Measurements from ENCODE around the gene HIBCH. TPM values are rescaled to one million over a fixed set of nuclear protein-coding genes. Genes with fewer than 3 reads are reported as not detected.
"Not testable (repeated sequence)": the region's sequence is repeated elsewhere in the genome, so short reads cannot be mapped to it uniquely, and the experiment has no call there.

The HIBCH gene
- polyA plus RNA-seq, 10 donors = 23.9 to 42.9 (median 32.7) TPM

DNA sequence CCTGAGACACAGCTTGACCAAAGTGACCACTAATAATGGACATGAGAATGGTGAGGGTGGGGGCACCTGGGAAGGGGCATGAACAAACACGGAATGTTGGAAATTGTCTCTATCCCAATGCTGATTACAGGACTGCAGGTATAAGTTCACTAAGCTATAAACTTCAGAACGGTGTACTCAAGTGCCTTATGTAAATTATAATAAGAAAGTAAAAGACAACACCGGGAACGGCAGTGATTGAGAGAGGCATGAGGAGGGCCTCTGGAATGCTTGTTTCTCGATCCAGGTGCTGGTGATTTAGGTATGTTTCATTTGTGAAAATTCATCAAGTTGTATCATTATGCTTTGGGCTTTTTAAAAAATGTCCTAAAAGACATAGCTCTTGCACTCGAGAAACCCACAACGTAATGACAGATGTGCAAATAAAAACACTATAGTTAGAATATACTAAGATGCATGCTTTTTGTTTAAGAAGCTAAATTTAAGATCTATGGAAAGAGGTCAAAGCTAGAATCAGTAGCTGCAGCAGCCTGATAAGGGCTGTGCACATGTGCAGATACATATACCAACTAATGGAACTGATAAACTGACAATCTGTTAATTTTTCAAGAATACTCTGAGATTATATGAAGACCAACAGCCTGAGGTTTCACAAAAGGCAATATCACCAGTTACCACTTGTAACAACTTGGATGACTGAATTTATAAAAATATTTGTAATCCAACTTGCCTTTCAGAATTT lies 7.6 kb downstream of the HIBCH start:
- DNase-seq = no peak

DNA sequence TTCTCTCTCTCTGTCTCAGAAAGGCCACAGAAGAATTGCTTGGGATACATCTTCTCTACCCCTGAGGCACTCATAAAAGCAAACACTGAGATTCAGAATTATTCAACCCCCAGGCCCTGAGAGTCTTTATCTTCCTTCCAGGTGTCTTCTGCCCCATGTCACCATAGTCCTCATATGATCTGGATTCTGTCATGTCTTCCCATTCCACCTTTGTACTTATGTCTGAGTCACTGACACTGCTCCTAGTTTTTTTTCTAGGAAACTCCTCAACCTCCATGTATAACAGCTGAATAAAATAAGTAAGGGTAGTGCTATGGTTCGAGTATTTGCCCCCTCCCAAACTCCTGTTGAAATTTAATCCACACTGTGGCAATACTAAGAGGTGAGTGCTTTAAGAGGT lies 11.6 kb downstream of the HIBCH start:
- no peak for DNase-seq

DNA sequence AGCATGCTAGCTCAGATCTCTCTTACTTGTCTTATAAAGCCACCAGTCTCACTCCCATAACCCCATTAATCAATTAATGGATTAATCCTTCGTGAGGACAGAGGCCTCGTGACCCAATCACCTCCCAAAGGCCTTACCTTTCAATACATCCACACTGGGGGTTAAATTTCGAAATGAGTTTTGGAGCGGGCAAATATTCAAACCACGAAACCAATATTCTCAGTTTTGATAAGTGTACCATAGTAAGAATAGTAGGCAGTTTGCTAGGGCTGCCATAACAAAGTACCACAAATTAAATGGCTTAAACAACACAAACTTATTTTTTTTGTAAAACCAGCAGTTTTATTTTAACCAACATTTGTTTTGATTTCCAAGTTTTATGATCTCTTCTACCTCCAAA lies 15.2 kb downstream of the HIBCH start:
- DNase-seq = no peak

DNA sequence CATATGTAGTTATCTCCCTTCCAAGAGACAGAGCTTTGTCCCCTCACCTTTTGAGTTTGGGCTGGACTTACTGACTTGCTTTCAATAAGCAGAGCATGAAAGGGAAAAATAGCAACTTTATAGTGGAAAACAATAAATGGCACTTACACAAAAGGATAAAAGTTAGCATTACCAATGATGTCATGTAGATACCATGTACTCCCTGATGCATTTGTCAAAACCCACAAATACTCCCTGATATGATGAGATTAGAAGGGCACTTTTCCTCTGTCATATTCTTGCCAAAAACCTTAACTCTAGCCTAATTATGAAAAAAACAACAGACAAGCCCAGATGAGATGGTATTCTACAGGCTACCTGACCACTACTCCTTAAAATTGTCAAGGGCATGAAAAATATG lies 16.0 kb downstream of the HIBCH start:
- no peak for DNase-seq

DNA sequence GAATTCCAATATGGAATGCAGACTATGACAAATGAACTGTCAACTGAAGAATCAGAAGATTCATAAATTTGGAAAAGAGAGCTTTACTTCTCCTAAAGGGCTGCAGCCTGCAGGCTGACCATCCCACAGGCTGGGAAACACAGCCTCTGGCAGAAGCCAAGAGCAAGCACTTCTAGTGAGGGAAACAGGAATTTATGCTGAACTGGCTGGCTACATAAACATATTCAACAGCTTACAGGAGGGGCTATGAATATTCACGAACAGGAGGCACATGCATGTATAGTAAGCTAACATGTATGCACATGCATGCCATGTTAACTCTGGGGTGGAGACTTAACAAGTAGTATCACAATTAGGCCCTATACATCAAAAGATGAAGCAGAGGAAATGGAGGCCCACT lies 17.6 kb downstream of the HIBCH start:
- no peak for DNase-seq

DNA sequence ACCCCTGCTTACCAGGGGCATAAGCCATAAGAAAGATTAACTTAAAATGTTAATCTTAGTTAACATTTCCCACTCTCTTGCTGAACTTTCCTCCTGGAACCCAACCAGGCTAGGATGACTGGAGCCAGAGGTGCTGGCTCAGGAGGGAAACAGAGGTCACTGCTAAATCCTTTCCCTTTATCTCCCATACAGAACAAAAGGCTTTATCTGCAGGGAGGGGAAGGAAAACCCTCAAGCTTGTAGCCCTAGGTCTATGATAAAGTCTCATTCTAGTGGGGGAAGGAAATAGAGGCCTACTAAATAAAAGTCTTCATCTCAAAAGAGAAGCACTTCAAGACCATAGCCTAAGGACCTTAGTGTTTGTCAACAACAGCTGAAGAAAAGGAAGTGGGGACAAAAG lies 18.6 kb downstream of the HIBCH start:
- no peak for DNase-seq

DNA sequence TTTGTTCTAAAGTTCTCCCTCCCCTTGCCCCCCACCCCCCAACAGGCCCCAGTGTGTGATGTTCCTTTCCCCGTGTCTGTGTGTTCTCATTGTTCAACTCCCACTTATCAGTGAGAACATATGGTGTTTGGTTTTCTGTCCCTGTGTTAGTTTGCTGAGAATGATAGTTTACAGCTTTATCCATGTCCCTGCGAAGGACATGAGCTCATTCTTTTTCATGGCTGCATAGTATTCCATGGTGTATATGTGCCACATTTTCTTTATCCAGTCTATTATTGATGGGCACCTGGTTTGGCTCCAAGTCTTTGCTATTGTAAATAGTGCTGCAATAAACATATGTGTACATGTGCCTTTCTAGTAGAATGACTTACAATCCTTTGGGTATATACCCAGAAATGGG lies 21.7 kb downstream of the HIBCH start:
- DNase-seq = not testable (repeated sequence)

DNA sequence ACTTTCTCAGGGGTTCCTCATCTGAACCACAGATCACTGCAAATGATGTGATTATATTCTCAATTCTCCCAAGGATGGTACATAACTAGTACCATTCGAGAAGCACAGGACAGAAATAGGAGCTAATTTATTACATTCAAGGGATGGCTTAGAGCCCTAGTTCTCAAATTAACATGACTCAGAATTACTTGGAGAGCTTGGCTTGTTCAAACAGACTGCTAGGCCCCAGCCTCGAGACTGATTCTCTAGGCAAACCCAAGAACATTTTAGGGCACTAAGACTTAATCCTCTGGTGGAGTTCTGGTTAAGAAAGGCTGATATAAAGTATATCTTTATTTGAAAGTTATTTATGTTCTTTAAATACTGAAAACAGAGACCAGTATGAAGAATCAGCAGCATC lies 35.8 kb downstream of the HIBCH start:
- DNase-seq = no peak

DNA sequence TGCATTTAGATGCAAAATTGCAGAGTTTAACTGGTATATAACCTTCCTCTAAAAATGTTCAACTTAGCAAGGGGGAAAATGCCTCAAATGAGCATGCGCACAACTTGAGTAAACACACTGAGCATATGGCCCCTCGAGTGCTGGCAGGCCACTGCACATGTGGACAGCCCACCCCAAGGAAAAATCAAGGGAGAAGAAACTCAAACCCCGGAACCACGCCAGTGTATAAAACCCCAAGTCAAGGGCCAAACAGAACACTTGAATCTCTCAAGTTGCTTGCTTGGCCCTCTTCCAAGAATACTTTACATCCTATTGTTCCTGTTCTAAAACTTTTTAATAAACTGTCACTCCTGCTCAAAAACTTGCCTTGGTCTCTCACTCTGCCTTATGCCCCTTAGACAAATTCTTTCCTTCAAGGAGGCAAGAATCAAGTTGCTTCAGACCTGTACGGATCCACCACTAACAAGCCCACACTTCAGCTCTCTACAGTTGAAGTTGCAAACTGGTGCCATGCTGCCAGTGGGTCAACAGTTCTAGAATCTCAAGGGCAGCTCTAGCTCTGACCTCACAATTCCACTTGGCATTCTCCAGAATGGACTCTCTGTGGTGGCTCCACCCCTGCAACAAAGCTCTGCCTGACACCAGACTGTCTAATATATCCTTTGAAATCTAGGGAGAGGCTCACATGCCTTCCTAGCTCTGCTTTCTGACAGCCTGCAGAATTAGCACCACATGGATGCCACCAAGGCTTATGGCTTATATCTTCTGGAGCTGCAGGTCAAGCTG lies 38.9 kb downstream of the HIBCH start:
- no peak for DNase-seq

DNA sequence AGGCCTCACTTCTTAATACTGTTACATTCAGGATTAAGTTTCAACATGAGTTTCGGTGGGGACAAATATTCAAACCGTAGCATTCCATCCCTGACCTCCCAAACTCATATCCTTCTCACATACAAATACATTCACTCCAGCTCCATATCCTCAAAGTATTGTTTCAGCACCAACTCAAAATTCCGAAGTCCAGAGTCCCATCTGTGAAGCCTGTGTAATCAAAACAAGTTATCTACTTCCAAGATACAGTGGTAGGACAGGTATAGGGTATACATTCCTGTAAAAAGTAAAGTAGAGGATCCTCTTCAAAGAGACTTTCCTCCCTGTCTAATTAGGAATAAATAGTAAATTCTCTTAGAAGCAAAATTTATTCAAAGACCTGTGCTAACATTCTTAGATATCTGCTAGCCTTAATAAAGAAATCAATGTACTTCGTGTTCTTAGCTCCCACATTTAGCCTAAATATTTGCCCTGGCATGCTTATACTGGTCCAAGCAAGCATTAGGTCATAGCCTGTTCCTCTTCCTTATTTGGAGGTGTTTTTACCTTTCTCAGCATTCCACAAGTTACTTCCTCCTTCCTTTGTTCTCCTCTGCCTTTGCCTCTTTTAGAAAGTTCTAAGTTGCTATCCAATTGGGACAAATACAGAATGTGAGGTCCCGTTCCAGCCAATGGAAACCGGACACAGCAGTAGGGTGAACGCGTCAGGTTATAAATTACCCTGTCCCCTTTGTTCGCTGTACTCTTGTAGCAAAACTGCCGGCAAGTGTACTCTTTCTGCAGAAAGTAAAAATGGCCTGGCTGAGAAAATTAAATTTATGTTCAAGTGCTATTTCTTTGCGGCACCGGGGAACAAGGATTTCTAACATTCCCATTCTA lies 40.1 kb downstream of the HIBCH start:
- DNase-seq = not testable (repeated sequence)

DNA sequence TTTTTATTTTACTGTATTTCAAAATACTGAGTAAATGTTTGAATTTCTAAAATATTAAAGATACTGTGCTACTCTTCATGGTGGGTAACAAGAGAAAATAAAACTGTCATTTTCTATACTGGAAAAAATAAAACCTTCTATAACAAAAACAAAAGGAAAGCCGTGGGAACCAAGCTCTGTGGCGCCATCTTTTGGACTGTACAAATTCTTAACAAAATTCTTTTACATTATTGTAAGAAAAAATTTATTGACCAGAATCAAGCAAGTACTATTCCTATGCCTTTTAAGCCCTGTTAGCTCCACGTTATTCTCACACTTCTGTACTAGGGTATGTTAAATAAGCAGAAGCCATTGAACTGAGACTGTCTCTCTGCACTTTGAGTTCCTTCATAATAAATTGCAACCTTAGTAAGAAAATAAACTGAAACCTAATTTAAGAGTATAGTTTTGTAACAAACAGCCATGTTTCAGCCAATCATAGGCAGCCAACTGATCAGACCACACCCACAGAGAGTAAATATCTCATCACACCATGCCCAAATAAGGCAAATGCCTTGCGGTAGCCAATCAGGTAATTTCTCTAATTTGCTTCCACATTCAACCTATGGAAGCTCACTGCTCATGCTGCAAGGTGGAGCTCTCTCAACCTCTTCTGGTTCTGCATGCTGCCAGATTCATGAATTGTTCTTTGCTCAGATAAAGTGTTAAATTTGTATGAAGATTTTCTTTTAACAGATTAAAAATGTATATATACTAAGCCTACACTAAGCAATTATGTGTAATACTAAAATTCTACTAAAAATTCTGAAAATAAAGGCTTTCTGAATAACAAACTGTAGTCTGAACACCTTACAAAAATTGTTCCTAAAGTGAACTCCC lies 42.2 kb downstream of the HIBCH start:
- peak; percentile 32 to 54 (median 35) for DNase-seq

DNA sequence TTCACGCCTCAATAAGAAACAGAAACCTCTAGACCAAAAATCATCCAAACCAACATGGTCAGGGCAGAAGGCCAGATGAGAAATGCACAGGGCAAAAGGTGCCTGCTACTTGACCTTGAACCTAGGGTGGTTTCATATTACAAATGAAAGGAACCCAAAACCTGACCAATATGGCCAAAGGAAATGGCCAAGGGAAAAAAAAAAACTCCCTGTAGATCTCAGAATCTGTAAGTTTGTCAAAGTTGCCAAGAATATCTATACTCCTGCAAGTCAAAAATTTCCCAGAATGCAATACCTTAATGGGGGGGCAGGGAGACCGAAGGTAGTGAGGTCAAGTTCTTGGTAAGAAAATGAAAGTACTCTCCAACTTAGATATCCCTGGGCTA lies 47.2 kb downstream of the HIBCH start:
- no peak for DNase-seq

DNA sequence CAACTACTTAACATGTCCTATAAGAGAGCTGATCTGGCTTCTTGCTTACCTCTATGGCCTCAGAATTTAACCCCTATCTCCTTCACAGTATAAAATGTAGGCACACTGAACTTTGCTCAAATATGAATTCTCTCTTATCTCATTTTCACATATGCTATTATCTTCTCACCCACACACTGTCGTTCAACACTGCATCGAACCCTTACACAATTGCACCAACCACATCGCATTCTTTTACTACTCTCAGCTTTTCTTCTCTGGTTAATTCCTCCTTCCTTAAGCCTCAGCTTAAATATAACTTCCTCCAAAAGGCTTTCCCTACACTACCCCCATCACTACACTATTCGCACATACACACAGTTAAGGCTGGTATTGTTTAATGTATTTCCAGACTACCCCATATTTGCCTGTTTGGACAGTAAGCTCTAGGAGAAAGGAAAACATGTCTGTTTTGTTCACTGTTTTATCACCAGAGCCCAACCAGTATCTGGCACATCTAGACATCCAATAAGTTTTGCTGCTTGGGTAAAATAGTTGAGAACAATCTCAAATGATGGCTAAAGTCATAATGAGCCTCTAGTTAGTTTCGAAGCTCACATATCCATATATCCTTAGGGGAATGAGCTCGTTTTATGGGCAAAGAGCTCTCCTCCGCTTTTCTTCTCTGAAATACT lies 47.7 kb downstream of the HIBCH start:
- DNase-seq = no peak

DNA sequence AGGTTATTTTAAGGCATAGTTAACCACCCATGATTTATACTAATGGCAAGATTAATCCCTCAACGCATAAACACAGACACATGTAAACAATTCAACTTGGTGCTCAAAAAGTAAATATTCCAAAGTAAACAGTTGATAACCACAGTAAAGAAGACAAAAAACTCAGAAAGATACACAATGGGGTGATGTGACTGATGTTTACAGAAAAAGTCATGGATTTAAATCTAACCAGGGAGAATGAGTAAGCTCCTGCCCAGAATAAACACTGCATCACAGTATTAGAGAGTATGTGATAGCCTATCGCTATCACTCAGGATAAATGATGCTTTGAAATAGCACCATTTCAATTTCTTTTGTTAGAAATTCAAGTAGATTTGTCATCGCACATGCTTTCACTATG lies 49.3 kb downstream of the HIBCH start:
- DNase-seq = no peak

DNA sequence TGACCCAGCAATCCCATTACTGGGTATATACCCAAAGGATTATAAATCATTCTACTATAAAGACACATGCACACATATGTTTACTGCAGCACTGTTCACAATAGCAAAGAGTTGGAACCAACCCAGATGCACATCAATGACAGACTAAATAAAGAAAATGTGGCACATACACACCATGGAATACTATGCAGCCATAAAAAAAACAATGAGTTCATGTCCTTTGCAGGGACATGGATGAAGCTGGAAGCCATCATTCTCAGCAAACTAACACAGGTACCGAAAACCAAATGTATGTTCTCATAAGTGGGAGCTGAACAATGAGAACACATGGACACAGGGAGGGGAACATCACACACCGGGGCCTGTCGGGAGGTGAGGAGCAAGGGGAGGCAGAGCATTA lies 49.9 kb downstream of the HIBCH start:
- not testable (repeated sequence) for DNase-seq

DNA sequence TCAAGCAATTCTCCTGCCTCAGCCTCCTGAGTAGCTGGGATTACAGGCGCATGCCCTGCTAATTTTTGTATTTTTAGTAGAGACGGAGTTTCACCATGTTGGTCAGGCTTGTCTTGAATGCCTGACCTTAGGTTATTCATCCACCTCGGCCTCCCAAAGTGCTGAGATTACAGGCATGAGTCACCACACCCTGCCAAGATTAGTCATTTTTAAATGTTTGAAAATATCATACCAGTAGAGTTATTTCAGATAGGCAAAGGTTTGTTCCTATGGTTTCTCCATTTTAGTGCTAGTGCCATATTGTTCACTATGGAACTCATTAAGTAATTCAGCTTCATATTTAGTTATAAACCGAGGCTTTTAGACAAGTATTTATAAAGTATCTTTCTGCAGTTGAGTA lies 52.3 kb downstream of the HIBCH start:
- peak in 1 of 3 donors; percentile 7 for DNase-seq

DNA sequence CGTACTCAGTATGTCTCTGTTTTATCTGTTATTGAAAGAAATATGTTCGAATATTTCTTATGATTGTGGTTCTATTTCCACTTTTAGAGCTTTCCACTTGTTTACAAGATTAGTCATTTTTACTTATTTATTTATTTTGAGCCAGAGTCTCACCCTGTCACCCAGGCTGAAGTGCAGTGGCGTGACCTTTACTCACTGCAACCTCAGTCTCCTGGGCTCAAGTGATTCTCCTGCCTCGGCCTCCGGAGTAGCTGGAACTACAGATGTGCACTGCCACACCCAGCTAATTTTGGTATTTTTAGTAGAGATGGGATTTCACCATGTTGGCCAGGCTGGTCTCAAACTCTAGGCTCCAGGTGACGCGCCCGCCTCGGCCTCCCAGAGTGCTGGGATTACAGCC lies 53.3 kb downstream of the HIBCH start:
- no peak for DNase-seq

DNA sequence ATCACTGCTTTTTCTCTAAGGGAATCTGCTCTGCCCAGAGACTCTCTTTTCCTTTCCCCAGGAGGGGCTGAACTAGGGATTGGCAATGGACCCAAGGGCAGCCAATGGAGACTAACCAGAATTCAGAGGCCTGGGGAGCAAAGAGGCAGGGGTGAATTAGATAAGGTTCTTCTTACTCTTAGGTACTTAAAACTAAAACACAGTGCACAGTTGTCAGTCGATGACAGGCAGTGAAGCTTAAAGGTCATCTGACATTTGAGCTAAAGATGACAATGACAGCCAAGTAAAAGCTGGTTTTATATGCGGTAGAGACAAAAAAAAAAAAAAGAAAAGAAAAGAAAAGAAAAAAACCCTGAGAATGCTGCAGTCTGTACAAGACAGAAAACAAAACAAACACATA lies 57.8 kb downstream of the HIBCH start:
- DNase-seq = no peak

DNA sequence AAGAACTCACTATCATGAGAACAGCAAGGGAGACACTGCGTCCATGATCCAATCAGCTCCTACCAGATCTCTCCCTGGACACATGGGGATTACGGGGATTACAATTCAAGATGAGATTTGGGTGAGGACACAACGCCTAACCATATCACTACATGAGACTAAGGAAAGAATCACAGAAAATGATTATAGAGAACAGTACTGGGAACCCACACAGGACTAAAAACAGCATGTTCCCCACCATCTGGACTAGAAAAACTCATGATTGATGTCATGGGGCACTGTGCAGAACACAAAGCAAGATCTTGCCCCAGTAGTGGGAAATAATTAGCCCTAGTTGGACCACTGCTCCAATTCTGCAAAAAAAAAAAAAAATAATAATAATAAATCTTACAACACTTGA lies 63.5 kb downstream of the HIBCH start:
- DNase-seq = no peak

DNA sequence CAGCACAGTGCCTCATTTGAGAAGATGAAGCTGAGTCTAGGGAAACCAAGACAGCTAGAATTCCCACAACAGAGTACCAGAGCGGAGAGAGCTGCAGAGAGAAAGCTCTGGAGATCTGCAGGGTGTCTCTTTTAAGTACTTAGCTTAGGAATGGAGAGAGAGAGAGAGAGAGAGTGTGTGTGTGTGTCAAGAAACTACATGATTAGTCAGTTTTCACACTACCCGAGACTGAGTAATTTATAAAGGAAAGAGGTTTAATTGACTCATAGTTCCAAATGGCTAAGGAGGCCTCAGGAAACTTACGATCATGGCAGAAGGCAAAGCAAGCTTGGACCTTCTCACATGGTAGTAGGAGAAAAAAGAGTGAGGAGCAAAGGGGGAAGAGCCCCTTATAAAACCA lies 64.0 kb downstream of the HIBCH start:
- no peak for DNase-seq
